ENCODE results near the gene DGKI. TPM values are rescaled to one million over a fixed set of nuclear protein-coding genes. Genes with fewer than 3 reads are reported as not detected.

DGKI gene
- total RNA-seq, 2 donors from 2014 or later = 0.04 to 0.64 TPM

DNA sequence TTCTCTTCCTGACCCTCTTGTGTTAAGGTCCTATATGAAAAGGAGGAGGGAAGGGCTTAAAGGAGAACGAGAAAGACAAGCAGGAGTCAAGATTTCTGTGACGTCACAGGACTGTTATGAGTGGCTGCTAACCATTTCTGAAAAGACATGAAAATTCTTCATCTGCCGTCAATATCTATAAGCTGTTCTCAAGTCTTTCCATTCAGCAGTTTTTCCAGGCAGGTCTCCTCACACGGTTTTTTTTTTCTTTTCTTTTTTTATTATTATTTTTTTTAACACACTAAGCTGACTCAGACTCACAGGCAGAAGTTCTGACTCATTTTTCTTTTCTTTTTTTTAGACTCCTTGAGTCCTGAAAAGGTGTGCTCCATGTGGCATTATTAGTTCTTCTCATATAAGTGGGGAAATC lies 72.0 kb downstream of the DGKI start:
- peaks cover 7% of the 10 kb centered on the region for H3K4me1 Mint-ChIP-seq
- Histone ChIP-seq H3K27me3 (ENCODE audit: control insufficient read depth, insufficient read depth, low read length, poor library complexity, severe bottlenecking) (no peaks in the 10 kb centered on the region), H3K36me3 (ENCODE audit: control insufficient read depth, insufficient read depth, low read length) (no peaks in the 10 kb centered on the region), H3K4me1 (ENCODE audit: control insufficient read depth, insufficient read depth, low read length) (no peaks in the 10 kb centered on the region), H3K27ac (ENCODE audit: low read depth, low read length) (no peak overlapping the region), H3K9me3 (ENCODE audit: control insufficient read depth, low read length) (no peaks in the 10 kb centered on the region), H3K9ac (ENCODE audit: extremely low read depth, low read length, poor library complexity, severe bottlenecking) (no peak overlapping the region), H3K4me3 (ENCODE audit: low read length) (no peak overlapping the region)
- no peak for DNase-seq
- peak overlapping the region; percentile 3 for H3K27ac Mint-ChIP-seq
- WGBS, 2 experiments (ENCODE audit: insufficient coverage in 1 of 2, insufficient read length in 1 of 2) = 79 to 82% methylated on average over 4 of the region's 4 CpGs
- H3K4me3 Mint-ChIP-seq = no peak overlapping the region
- H3K36me3 Mint-ChIP-seq (ENCODE audit: low read depth) = no peaks in the 10 kb centered on the region
- H3K9me3 Mint-ChIP-seq = peaks cover 3% of the 10 kb centered on the region
- no peaks in the 10 kb centered on the region for H3K27me3 Mint-ChIP-seq (ENCODE audit: insufficient read depth)
- TF ChIP-seq, protein P1, sequence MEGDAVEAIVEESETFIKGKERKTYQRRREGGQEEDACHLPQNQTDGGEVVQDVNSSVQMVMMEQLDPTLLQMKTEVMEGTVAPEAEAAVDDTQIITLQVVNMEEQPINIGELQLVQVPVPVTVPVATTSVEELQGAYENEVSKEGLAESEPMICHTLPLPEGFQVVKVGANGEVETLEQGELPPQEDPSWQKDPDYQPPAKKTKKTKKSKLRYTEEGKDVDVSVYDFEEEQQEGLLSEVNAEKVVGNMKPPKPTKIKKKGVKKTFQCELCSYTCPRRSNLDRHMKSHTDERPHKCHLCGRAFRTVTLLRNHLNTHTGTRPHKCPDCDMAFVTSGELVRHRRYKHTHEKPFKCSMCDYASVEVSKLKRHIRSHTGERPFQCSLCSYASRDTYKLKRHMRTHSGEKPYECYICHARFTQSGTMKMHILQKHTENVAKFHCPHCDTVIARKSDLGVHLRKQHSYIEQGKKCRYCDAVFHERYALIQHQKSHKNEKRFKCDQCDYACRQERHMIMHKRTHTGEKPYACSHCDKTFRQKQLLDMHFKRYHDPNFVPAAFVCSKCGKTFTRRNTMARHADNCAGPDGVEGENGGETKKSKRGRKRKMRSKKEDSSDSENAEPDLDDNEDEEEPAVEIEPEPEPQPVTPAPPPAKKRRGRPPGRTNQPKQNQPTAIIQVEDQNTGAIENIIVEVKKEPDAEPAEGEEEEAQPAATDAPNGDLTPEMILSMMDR (conservative IDR thresholded peaks at IDR 0.05) = no peak

GRCh38 chr7:137772748-137773147 lies 74.0 kb downstream of the DGKI start:
- H3K36me3 Mint-ChIP-seq (ENCODE audit: low read depth) = no peaks in the 10 kb centered on the region
- H3K9me3 Mint-ChIP-seq = peaks cover 3% of the 10 kb centered on the region
- H3K4me3 Mint-ChIP-seq = no peak overlapping the region
- no peaks in the 10 kb centered on the region for H3K27me3 Mint-ChIP-seq (ENCODE audit: insufficient read depth)
- H3K27ac Mint-ChIP-seq = no peak overlapping the region
- Histone ChIP-seq H3K9me3 (ENCODE audit: control insufficient read depth, low read length) (no peaks in the 10 kb centered on the region), H3K36me3 (ENCODE audit: control insufficient read depth, insufficient read depth, low read length) (no peaks in the 10 kb centered on the region), H3K9ac (ENCODE audit: extremely low read depth, low read length, poor library complexity, severe bottlenecking) (no peak overlapping the region), H3K4me3 (ENCODE audit: low read length) (no peak overlapping the region), H3K4me1 (ENCODE audit: control insufficient read depth, insufficient read depth, low read length) (no peaks in the 10 kb centered on the region), H3K27me3 (ENCODE audit: control insufficient read depth, insufficient read depth, low read length, poor library complexity, severe bottlenecking) (no peaks in the 10 kb centered on the region), H3K27ac (ENCODE audit: low read depth, low read length) (no peak overlapping the region)
- TF ChIP-seq, protein P1 (conservative IDR thresholded peaks at IDR 0.05) = no peak
- no peak for DNase-seq
- no peaks in the 10 kb centered on the region for H3K4me1 Mint-ChIP-seq

DNA sequence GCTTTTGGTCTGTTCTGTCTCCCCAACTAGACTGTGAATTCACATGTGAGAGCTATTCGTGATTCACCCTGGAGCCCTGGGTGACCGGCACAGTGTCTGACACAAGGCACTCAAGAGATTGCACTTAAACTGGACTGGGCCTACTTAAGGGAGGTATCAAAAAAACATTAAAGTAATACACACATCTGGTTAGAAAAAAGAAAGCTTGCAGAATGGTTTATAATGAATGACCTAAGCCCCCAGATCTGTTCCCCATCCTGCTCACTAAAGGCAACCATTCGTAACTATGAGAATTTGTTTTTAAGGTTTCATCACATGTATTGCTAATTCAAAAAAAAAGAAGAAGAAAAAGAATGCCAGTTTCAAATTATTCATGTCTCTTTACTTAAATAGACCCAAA lies 74.5 kb downstream of the DGKI start:
- no peaks in the 10 kb centered on the region for H3K36me3 ChIP-seq (ENCODE audit: control insufficient read depth, insufficient read depth, low read length)
- H3K4me3 ChIP-seq (ENCODE audit: low read length) = no peak overlapping the region
- no peaks in the 10 kb centered on the region for H3K4me1 Mint-ChIP-seq
- H3K9me3 Mint-ChIP-seq = peaks cover 3% of the 10 kb centered on the region
- no peak overlapping the region for H3K27ac Mint-ChIP-seq
- no peaks in the 10 kb centered on the region for H3K9me3 ChIP-seq (ENCODE audit: control insufficient read depth, low read length)
- no peak overlapping the region for H3K4me3 Mint-ChIP-seq
- no peaks in the 10 kb centered on the region for H3K27me3 Mint-ChIP-seq (ENCODE audit: insufficient read depth)
- no peaks in the 10 kb centered on the region for H3K36me3 Mint-ChIP-seq (ENCODE audit: low read depth)
- no peak overlapping the region for H3K9ac ChIP-seq (ENCODE audit: extremely low read depth, low read length, poor library complexity, severe bottlenecking)
- TF ChIP-seq, protein P1 (conservative IDR thresholded peaks at IDR 0.05) = no peak
- no peaks in the 10 kb centered on the region for H3K4me1 ChIP-seq (ENCODE audit: control insufficient read depth, insufficient read depth, low read length)
- DNase-seq = no peak
- H3K27me3 ChIP-seq (ENCODE audit: control insufficient read depth, insufficient read depth, low read length, poor library complexity, severe bottlenecking) = no peaks in the 10 kb centered on the region
- 92% methylated on average over 3 of the region's 3 CpGs; no CpG with 5 or more reads in 1 of the 2 experiments for WGBS, 2 experiments (ENCODE audit: insufficient coverage in 1 of 2, insufficient read length in 1 of 2)
- H3K27ac ChIP-seq (ENCODE audit: low read depth, low read length) = no peak overlapping the region
